Measurements from ENCODE around the gene NCS1.

GRCh38 chr9:130243015-130243881, 71.0 kb downstream of the NCS1 start:
- TF ChIP-seq CTCF (IDR thresholded peaks at IDR 0.05; ENCODE audit: low read depth, low read length, poor library complexity, severe bottlenecking) (peak; percentile 93), EZH2phosphoT487 (IDR thresholded peaks at IDR 0.05; ENCODE audit: borderline replicate concordance, low read length) (no peak)

Measured in DOHH2 (cell line).